ENCODE measurements around the gene ADAMTSL1. TPM values are rescaled to one million over a fixed set of nuclear protein-coding genes. Genes with fewer than 3 reads are reported as not detected.

ADAMTSL1 gene
- total and polyA plus RNA-seq, 5 experiments from 2014 or later: not detected

DNA sequence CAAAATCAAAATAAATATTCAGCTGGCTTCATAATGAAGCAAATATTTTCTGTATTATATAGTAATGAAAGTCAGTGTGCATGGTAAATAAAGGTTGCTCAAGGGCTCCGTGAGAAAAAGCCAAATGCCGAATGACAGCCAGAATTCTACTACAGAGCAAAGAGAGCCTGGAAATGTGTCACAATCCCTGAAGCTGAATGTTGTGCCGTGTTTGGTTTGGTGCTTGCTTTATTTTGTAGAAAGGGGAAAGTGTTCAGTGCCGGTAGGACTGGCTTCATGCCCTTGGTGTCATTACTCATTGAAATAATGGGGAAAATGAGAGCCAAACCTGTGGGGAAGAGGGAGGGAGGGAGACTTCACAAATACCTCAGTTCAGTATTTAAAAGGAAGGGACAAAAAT lies 26.8 kb upstream of the ADAMTSL1 start:
- Mint-ChIP-seq H3K36me3 (no peaks in the 10 kb centered on the region), H3K4me1 (no peaks in the 10 kb centered on the region), H3K27ac (no peak overlapping the region), H3K9me3 (no peaks in the 10 kb centered on the region), H3K27me3 (peaks cover 0 to 11% (median 4%) of the 10 kb centered on the region in 5 donors), H3K4me3 (no peak overlapping the region)
- ATAC-seq (no peak), DNase-seq (no peak)
- POLR2A ChIA-PET: no interaction called here

DNA sequence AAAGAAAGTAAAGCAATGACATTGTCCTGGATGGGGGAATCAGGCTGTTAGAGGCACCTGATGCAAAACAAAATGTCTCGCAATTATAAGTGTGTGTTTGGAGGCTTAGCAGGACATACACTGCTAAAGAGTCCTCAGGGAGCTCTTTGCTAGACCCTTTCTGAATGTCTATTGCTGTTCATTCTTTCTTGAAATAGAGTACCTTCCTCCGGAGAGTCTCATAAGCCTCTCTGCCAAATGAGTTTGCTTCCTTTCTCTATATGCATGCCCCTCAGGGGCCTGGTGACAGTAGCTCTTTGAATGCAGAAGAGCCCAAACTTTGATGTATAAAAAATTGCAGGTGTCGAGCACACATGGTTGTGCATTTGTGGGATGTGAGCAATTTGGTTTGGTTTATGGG lies 26.4 kb upstream of the ADAMTSL1 start:
- DNase-seq (no peak), ATAC-seq (no peak)
- H3K27me3 Mint-ChIP-seq: peaks cover 0 to 11% (median 4%) of the 10 kb centered on the region in 5 donors
- no peak overlapping the region for H3K27ac Mint-ChIP-seq
- POLR2A ChIA-PET: no interaction called here
- H3K4me3 Mint-ChIP-seq: no peak overlapping the region
- H3K9me3 Mint-ChIP-seq: no peaks in the 10 kb centered on the region
- H3K4me1 Mint-ChIP-seq: no peaks in the 10 kb centered on the region
- no peaks in the 10 kb centered on the region for H3K36me3 Mint-ChIP-seq

- Mint-ChIP-seq H3K36me3 (no peaks in the 10 kb centered on the region), H3K9me3 (no peaks in the 10 kb centered on the region), H3K27ac (no peak overlapping the region), H3K27me3 (peaks cover 0 to 11% (median 4%) of the 10 kb centered on the region in 5 donors), H3K4me1 (no peaks in the 10 kb centered on the region), H3K4me3 (no peak overlapping the region)
- POLR2A ChIA-PET: no interaction called here
- ATAC-seq: no peak
- no peak for DNase-seq
These were observed 25.9 kb upstream of the ADAMTSL1 start for GRCh38 chr9:18448101-18448500.

DNA sequence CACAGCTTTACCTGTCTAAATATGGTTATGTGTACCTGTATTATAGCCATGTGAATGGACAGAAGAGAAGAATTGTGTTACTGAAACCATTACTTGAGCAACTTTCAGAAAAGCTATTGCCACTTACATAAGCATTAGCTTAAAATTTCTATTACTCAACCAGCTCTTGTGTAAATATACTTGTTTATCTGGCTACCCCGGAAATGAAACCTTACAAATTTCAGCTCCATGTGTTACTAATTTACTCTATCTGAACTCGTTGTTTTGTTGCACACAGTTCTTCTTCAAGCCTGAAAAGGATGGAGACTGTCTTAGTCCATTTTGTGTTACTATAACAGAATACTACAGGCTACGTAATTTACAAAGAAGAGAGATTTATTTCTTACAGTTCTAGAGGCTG lies 22.5 kb upstream of the ADAMTSL1 start:
- ATAC-seq: no peak
- Mint-ChIP-seq H3K9me3 (no peaks in the 10 kb centered on the region), H3K27ac (no peak overlapping the region), H3K27me3 (peaks cover 0 to 22% (median 5%) of the 10 kb centered on the region in 5 donors), H3K4me3 (no peak overlapping the region), H3K36me3 (no peaks in the 10 kb centered on the region), H3K4me1 (no peaks in the 10 kb centered on the region)
- POLR2A ChIA-PET: no interaction called here
- no peak for DNase-seq

DNA sequence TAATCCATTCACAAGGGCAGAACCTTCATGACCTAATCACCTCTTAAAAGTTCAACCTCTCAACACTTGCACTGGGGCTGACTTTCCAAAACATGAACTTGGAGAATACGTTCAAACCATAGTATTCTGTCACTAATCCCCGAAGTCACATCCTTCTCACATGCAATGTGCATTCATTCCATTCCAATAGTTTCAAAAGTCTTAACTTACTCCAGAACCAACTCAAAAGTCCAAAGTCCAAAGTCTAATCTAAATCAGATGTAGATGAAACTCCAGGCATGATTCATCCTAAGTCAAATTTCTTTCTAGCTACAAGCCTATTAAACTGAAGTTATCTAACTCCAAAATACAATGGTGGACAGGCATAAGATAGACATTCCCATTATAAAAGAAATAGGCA lies 21.7 kb upstream of the ADAMTSL1 start:
- Mint-ChIP-seq H3K36me3 (no peaks in the 10 kb centered on the region), H3K27ac (no peak overlapping the region), H3K9me3 (no peaks in the 10 kb centered on the region), H3K4me3 (no peak overlapping the region), H3K27me3 (peaks cover 0 to 29% (median 5%) of the 10 kb centered on the region in 5 donors), H3K4me1 (no peaks in the 10 kb centered on the region)
- POLR2A ChIA-PET: no interaction called here
- ATAC-seq: no peak
- DNase-seq: no peak

- H3K36me3 Mint-ChIP-seq: no peaks in the 10 kb centered on the region
- ATAC-seq: no peak
- no peak overlapping the region for H3K27ac Mint-ChIP-seq
- no peaks in the 10 kb centered on the region for H3K4me1 Mint-ChIP-seq
- H3K4me3 Mint-ChIP-seq: no peak overlapping the region
- no peak for DNase-seq
- peaks cover 0 to under 1% (median 0%) of the 10 kb centered on the region in 9 donors for H3K9me3 Mint-ChIP-seq
- H3K27me3 Mint-ChIP-seq: peaks cover 0 to 18% (median 1%) of the 10 kb centered on the region in 5 donors
- POLR2A ChIA-PET: no interaction called here
These were observed 17.2 kb upstream of the ADAMTSL1 start for GRCh38 chr9:18456624-18457237.

DNA sequence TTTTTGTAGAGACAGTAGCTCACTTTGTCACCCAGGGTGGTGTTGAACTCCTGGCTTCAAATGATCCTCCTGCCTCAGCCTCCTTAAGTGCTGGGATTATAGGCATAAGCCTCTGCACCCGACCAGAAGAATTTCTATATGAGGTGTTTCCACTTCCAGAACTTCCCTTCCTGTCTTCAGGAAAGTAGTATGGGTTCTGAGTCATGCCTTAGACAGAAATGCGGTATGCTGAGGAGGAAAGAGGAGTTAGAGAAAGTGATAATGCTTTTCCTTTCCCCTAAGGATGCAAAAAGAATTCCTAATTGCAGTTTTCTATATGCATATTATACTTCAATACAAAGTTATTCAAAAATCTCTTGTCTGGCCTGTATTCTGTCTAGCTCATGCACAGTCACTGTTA lies 16.4 kb upstream of the ADAMTSL1 start:
- no peaks in the 10 kb centered on the region for H3K4me1 Mint-ChIP-seq
- peaks cover 0 to 18% (median 3%) of the 10 kb centered on the region in 5 donors for H3K27me3 Mint-ChIP-seq
- no peak overlapping the region for H3K27ac Mint-ChIP-seq
- ATAC-seq (no peak), DNase-seq (no peak)
- no peak overlapping the region for H3K4me3 Mint-ChIP-seq
- peaks cover 0 to 8% (median 0%) of the 10 kb centered on the region in 9 donors for H3K9me3 Mint-ChIP-seq
- POLR2A ChIA-PET: no interaction called here
- H3K36me3 Mint-ChIP-seq: no peaks in the 10 kb centered on the region

DNA sequence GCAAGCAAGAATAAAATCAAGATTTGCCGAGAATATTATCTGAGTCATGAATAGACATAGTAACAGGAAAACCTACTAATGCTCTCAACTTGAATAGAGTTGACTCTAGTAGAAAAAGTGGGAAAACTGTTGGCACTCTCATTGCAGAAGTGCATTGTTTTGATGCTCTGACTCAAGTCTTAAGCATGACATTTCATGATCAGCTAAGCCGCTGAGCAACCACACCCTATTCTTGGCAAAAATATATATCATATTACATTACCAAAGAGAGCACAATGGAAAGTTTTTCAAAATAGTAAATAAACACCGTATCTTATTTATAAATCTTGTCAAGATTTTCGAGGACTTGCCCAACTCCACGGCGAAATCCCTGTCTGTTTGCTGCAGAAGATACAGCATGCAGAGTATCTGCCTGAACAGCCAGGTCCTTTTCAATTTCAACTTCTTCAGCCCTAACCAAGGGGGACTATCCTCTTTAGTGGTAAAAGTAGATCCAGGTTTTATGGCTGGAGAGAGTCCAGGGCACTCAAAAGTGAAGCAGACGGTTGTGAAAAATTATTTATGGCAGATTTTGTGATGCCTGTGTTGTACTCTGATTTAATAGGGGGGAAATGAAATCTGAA lies 13.9 kb upstream of the ADAMTSL1 start:
- peaks cover 1 to 12% (median 3%) of the 10 kb centered on the region in 5 donors for H3K27me3 Mint-ChIP-seq
- H3K36me3 Mint-ChIP-seq: no peaks in the 10 kb centered on the region
- no peak overlapping the region for H3K4me3 Mint-ChIP-seq
- H3K4me1 Mint-ChIP-seq: no peaks in the 10 kb centered on the region
- POLR2A ChIA-PET: no interaction called here
- no peak for DNase-seq
- peaks cover 0 to 9% (median 0%) of the 10 kb centered on the region in 9 donors for H3K9me3 Mint-ChIP-seq
- no peak for ATAC-seq
- no peak overlapping the region for H3K27ac Mint-ChIP-seq

GRCh38 chr9:18461496-18461895 lies 12.5 kb upstream of the ADAMTSL1 start:
- Mint-ChIP-seq H3K9me3 (peaks cover 0 to 9% (median 0%) of the 10 kb centered on the region in 9 donors), H3K4me3 (no peak overlapping the region), H3K4me1 (no peaks in the 10 kb centered on the region), H3K27me3 (peaks cover 1 to 12% (median 6%) of the 10 kb centered on the region in 5 donors), H3K27ac (no peak overlapping the region), H3K36me3 (no peaks in the 10 kb centered on the region)
- no peak for ATAC-seq
- DNase-seq: no peak
- POLR2A ChIA-PET: no interaction called here

GRCh38 chr9:18463991-18464390 lies 10.0 kb upstream of the ADAMTSL1 start:
- H3K27me3 Mint-ChIP-seq: peaks cover 1 to 9% (median 5%) of the 10 kb centered on the region in 5 donors
- H3K4me3 Mint-ChIP-seq: no peak overlapping the region
- DNase-seq: no peak
- POLR2A ChIA-PET: no interaction called here
- ATAC-seq: no peak
- no peaks in the 10 kb centered on the region for H3K4me1 Mint-ChIP-seq
- peaks cover 0 to 9% (median 0%) of the 10 kb centered on the region in 9 donors for H3K9me3 Mint-ChIP-seq
- no peaks in the 10 kb centered on the region for H3K36me3 Mint-ChIP-seq
- H3K27ac Mint-ChIP-seq: no peak overlapping the region

GRCh38 chr9:18466101-18466500 lies 7.9 kb upstream of the ADAMTSL1 start:
- peaks cover 0 to 9% (median 0%) of the 10 kb centered on the region in 9 donors for H3K9me3 Mint-ChIP-seq
- H3K27ac Mint-ChIP-seq: no peak overlapping the region
- H3K36me3 Mint-ChIP-seq: no peaks in the 10 kb centered on the region
- H3K4me3 Mint-ChIP-seq: no peak overlapping the region
- DNase-seq (no peak), ATAC-seq (no peak)
- POLR2A ChIA-PET: no interaction called here
- H3K4me1 Mint-ChIP-seq: no peaks in the 10 kb centered on the region
- H3K27me3 Mint-ChIP-seq: peaks cover 3 to 21% (median 5%) of the 10 kb centered on the region in 5 donors

- ATAC-seq: no peak
- Mint-ChIP-seq H3K9me3 (peaks cover 0 to 3% (median 0%) of the 10 kb centered on the region in 9 donors), H3K4me1 (no peaks in the 10 kb centered on the region)
These were observed 6.3 kb upstream of the ADAMTSL1 start for GRCh38 chr9:18467696-18468095.

DNA sequence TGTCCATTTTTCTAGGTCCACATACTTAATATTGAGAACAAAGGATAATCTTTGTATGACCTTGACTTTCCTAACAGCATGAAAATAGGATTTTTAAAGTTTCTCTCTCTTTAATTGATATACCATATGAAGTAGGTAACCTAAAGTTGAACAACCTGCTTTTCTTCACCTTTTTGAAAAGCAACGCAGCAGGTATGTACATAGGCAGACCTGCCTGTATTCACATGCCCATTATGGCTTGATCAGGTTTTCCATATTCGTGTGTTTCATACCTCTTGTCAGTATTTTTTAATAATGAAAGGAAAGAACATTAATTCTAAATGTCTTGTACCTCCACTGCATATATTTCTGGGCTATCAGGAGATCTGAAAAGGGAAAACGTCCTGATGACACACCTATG lies 1.5 kb upstream of the ADAMTSL1 start:
- Mint-ChIP-seq H3K4me1 (peaks cover 0 to 4% (median under 1%) of the 10 kb centered on the region in 4 donors), H3K36me3 (no peaks in the 10 kb centered on the region), H3K9me3 (peaks cover 0 to 3% (median 0%) of the 10 kb centered on the region in 9 donors), H3K27me3 (peaks cover 8 to 42% (median 17%) of the 10 kb centered on the region in 5 donors), H3K4me3 (no peak overlapping the region), H3K27ac (no peak overlapping the region)
- POLR2A ChIA-PET: no interaction called here
- ATAC-seq: no peak
- no peak for DNase-seq

More at GRCh38 chr9:18467696-18468095, 6.3 kb upstream of the ADAMTSL1 start:
- Mint-ChIP-seq H3K36me3 (no peaks in the 10 kb centered on the region), H3K27me3 (peaks cover 0 to 22% (median 4%) of the 10 kb centered on the region in 5 donors), H3K27ac (no peak overlapping the region), H3K4me3 (no peak overlapping the region)
- POLR2A ChIA-PET: no interaction called here
- no peak for DNase-seq

Measured in naive thymus-derived CD8-positive, alpha-beta T cell (primary cell).